Adrenal gland (tissue), 5 donors: Measurements from ENCODE around the gene PSME4.

Source experiments
- POLR2A ChIP-seq, 2 donors: fragments of 450-650 bp; IDR thresholded peaks; one replicate each; pipeline ENCODE4 v1.6.1; 2017; ENCODE audit warnings: antibody characterized with exemption in 2 of 2, mild to moderate bottlenecking in 2 of 2, moderate library complexity in 1 of 2
- TF ChIP-seq, protein P1 (sequence below), 6 experiments: fragments of 450-650 bp in 4 of 6; fragments of 200-600 bp in 2 of 6; sonication (generic) in 1 of 6; IDR thresholded peaks; 1 replicate in 5 of 6; 2 replicates in 1 of 6; pipeline versions ENCODE4 v1.5.1 to v1.8.0; 2016 to 2021; ENCODE audit warnings: antibody characterized with exemption in 6 of 6, mild to moderate bottlenecking in 2 of 6, moderate library complexity in 1 of 6
- donor health status: DM: no; HTN: no; CAD: no.

DNA sequence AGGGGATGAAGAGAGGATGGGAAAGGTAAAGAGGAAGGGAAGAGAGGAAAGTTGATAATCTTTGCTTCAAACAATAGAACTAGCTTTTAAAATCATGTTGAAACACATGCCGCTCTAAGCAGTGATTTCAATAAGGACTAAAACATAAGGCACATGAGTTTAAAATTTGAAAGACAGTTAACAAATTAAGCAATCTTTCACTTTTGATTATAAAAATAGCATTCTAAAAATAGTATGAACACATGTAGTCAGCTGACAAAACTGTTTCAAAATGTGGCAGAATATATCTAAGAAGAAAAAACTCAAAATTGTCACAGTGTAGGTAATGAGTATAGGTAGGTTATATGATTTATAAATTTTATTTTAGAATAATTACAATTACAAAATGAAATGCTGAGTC, 25.3 kb downstream of the PSME4 start:
- TF ChIP-seq, protein P1, sequence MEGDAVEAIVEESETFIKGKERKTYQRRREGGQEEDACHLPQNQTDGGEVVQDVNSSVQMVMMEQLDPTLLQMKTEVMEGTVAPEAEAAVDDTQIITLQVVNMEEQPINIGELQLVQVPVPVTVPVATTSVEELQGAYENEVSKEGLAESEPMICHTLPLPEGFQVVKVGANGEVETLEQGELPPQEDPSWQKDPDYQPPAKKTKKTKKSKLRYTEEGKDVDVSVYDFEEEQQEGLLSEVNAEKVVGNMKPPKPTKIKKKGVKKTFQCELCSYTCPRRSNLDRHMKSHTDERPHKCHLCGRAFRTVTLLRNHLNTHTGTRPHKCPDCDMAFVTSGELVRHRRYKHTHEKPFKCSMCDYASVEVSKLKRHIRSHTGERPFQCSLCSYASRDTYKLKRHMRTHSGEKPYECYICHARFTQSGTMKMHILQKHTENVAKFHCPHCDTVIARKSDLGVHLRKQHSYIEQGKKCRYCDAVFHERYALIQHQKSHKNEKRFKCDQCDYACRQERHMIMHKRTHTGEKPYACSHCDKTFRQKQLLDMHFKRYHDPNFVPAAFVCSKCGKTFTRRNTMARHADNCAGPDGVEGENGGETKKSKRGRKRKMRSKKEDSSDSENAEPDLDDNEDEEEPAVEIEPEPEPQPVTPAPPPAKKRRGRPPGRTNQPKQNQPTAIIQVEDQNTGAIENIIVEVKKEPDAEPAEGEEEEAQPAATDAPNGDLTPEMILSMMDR (IDR thresholded peaks at IDR 0.05), result no peak
- no peak for TF ChIP-seq POLR2A (IDR thresholded peaks at IDR 0.05)
